Measurements from ENCODE around the gene CLIP1. TPM values are rescaled to one million over a fixed set of nuclear protein-coding genes. Genes with fewer than 3 reads are reported as not detected.
"Not testable (repeated sequence)": the region's sequence is repeated elsewhere in the genome, so short reads cannot be mapped to it uniquely, and the experiment has no call there.

CLIP1 gene
- total RNA-seq, 1 experiment from 2014 or later, result 28.4 TPM

DNA sequence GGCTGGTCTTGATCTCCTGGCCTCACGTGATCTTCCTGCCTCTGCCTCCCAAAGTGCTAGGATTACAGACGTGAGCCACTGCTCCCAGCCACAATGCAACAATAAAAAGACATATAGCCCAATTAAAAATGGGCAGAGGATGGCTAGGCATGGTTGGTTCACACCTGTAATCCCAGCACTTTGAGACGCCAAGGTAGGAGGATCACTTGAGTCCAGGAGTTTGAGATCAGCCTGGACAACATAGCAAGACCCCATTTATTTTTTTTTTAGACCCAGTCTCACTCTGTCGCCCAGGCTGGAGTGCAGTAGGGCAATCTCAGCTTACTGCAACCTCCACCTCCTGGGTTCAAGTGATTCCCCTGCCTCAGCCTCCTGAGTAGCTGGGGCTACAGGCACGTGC is 21.6 kb upstream of the CLIP1 start:
- in situ Hi-C loops (cut with HindIII; ENCODE audit: low pct_unique_long_range_greater_than_20kb, low sequenced_read_pairs); DNase-seq (ENCODE audit: low read depth): not testable (repeated sequence)

DNA sequence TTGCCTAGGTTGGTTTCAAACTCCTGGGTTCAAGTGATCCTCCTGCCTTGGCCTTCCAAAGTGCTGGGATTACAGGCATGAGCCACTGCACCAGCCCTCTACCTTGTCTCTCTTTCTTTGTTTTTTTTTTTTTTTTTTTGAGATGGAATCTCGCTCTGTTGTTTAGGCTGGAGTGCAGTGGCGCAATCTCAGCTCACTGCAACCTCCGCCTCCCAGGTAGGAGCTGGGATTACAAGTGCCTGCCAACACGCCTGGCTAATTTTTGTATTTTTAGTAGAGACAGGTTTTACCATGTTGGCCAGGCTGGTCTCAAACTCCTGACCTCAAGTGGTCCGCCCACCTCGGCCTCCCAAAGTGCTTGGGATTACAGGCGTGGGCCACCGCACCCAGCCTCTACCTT is 16.4 kb upstream of the CLIP1 start:
- in situ Hi-C loops (cut with HindIII; ENCODE audit: low pct_unique_long_range_greater_than_20kb, low sequenced_read_pairs); DNase-seq (ENCODE audit: low read depth): not testable (repeated sequence)

DNA sequence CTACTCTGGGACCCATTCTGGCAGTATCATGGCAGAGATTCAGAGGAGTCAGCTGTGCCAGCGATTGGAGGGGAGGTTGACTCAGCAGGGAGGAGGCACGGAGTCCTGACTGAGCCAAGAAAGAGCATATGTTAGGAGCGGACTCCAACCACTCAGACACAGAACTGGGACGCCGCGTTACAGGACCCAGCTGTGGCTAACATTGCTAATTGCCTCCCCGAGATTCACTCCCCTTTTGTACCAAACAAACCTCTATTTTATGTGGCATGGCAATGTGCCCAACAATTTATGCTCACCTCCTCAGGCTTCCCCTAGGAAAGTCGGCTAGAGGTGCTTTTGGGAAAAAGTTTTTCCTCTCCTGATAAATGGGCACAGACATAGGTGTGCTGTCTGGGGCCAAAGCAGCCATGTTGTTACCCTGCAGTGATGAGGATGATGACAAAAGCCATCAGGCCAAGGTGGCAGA is 15.2 kb upstream of the CLIP1 start:
- in situ Hi-C loops (cut with HindIII; ENCODE audit: low pct_unique_long_range_greater_than_20kb, low sequenced_read_pairs), result no loop called here
- DNase-seq (ENCODE audit: low read depth), result no peak

GRCh38 chr12:122435186-122435585 is 12.7 kb upstream of the CLIP1 start:
- in situ Hi-C loops (cut with HindIII; ENCODE audit: low pct_unique_long_range_greater_than_20kb, low sequenced_read_pairs), result no loop called here
- DNase-seq (ENCODE audit: low read depth), result no peak

DNA sequence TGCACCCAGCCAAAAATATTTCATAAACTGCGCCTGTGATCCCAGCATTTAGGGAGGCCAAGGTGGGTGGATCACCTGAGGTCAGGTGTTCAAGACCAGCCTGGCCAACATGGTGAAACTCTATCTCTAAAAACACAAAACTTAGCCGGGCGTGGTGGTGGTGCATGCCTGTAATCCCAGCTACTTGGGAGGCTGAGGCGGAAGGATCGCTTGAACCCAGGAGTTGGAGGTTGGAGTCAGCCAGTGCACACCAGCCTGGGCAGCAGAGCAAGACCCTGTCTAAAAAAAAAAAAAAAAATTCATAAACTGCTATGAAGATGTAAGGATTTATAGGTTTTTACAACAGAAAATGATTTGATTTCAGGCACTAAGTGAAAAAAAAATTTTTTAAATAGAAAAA is 6.6 kb upstream of the CLIP1 start:
- in situ Hi-C loops (cut with HindIII; ENCODE audit: low pct_unique_long_range_greater_than_20kb, low sequenced_read_pairs), result not testable (repeated sequence)

GRCh38 chr12:122427403-122427802 is 4.9 kb upstream of the CLIP1 start:
- in situ Hi-C loops (cut with HindIII; ENCODE audit: low pct_unique_long_range_greater_than_20kb, low sequenced_read_pairs), result no loop called here
- no peak for DNase-seq (ENCODE audit: low read depth)

More for the DNA sequence above, 6.6 kb upstream of the CLIP1 start:
- not testable (repeated sequence) for DNase-seq (ENCODE audit: low read depth)

- DNase-seq (ENCODE audit: low read depth), result peak; percentile 68
- in situ Hi-C loops (cut with HindIII; ENCODE audit: low pct_unique_long_range_greater_than_20kb, low sequenced_read_pairs), result no loop called here
These were observed 1.0 kb upstream of the CLIP1 start for GRCh38 chr12:122423258-122424165.

- peak; percentile 59 for DNase-seq (ENCODE audit: low read depth)
- in situ Hi-C loops (cut with HindIII; ENCODE audit: low pct_unique_long_range_greater_than_20kb, low sequenced_read_pairs), result no loop called here
These were observed 325 bp upstream of the CLIP1 start for GRCh38 chr12:122422730-122423257.

DNA sequence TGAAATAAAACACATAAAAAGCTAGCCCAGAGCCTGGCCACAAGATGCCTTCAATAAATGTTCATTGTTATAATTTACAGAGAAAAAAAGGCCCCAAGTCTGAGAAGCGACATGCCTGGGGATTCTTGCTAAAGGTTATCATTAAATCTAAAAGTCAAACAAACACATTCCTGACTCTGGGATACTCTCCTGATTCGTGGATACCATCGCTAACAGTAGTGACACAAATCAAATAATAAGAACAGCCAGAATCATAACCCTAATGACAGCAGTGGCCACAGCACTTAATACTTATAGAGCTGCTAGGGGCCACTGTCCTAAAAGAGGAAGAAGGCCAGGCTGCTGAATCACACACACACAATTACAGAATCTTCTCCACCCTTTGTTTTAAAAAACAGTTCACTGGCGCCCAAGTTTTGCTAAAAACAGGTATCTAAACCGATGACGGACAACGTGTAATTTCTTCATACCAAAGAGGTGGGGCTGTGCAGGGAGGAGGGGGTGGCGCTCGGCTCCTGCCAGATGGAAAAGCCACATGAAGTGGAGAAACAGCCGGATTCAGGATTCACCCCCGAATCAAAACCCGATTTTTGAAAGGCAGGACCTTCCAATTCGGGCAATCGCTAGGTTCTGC is 1.2 kb downstream of the CLIP1 start:
- in situ Hi-C loops (cut with HindIII; ENCODE audit: low pct_unique_long_range_greater_than_20kb, low sequenced_read_pairs), result no loop called here
- peak; percentile 75 for DNase-seq (ENCODE audit: low read depth)

- DNase-seq (ENCODE audit: low read depth), result no peak
- in situ Hi-C loops (cut with HindIII; ENCODE audit: low pct_unique_long_range_greater_than_20kb, low sequenced_read_pairs), result no loop called here
These were observed 1.9 kb downstream of the CLIP1 start for GRCh38 chr12:122420471-122421162.

- DNase-seq (ENCODE audit: low read depth); in situ Hi-C loops (cut with HindIII; ENCODE audit: low pct_unique_long_range_greater_than_20kb, low sequenced_read_pairs): not testable (repeated sequence)
These were observed 3.4 kb downstream of the CLIP1 start for GRCh38 chr12:122419094-122419493.

DNA sequence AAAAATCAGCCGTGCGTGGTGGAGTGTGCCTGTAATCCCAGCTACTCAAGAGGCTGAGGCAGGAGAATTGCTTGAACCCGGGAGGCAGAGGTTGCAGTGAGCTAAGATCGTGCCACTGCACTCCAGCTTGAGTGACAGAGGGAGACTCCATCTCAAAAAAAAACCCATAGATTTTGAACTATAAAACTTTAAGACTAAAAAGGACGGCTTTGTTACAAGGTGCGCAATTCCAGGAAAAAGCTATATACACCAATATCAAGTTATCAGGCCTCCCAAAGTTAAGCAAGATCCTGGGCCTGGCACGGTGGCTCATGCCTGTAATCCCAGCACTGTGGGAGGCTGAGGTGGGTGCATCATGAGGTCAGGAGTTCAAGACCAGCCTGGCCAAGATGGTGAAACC is 6.8 kb downstream of the CLIP1 start:
- in situ Hi-C loops (cut with HindIII; ENCODE audit: low pct_unique_long_range_greater_than_20kb, low sequenced_read_pairs); DNase-seq (ENCODE audit: low read depth): not testable (repeated sequence)

DNA sequence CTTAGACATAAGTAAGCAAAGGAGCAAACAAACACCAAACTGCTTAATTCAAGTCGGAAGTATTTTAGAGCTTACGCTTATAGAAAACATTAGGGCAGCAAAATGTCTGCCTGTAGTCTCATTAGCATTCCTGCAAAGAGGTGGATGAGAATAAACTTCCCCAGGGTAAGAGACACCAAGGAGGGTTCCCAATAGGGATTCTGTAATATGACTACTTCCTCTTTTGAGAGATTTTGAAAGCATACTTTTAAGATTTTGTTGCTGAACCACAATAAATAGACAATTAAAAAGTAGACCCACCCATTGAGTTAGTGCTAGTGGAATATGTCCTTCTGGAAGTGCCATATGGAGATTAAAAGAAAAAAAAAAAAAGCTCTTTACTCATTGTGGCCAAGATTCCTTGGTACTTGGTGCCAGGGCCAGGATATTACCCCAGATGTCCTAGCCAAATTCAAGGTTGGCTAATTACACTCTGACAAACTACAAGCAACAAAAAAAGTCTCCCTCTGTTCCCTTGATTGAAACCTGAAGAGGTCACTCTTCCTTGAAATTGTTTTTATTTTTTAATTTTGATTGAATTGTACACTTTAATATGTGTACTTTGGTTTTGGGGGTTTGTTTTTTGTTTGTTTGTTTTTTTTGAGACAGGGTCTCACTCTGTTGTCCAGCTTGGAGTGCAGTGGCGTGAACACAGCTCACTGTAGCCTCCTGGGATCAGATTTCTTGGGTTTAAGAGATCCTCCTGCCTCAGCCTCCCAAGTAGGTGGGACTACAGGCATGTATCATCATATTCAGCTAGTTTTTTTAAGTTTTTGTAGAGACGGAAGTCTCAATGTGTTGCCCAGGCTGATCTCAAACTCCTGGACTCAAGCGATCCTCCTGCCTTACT is 8.7 kb downstream of the CLIP1 start:
- in situ Hi-C loops (cut with HindIII; ENCODE audit: low pct_unique_long_range_greater_than_20kb, low sequenced_read_pairs), result no loop called here
- DNase-seq (ENCODE audit: low read depth), result no peak

DNA sequence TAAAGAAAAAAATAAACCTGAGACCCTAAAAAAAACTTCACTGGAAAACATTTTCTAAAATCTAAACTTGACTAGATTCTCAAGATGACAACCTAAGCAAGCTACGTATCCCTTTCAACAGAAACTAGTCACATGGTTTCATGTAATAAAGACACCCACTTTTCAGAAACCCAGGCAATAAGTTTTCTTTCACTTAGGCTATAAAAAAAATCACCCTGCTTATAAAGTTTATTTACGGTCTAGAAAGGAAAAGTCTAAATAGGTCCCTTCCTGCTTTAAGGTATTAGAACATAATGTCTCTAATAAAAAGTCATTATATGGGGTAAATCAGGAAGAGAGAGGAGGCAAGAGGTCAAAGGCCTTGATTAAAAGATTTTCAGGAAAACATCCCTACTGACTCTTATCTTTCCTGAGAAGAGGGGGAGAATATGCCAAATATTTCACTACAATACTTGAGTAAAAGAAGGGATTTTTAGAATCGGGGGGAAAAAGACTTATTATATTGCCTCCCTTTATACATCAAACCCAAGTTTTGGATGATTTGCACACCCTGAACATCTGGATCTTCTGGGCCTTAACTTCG is 9.5 kb downstream of the CLIP1 start:
- in situ Hi-C loops (cut with HindIII; ENCODE audit: low pct_unique_long_range_greater_than_20kb, low sequenced_read_pairs), result no loop called here
- no peak for DNase-seq (ENCODE audit: low read depth)

- in situ Hi-C loops (cut with HindIII; ENCODE audit: low pct_unique_long_range_greater_than_20kb, low sequenced_read_pairs), result no loop called here
These were observed 10.9 kb downstream of the CLIP1 start for GRCh38 chr12:122411537-122411936.

GRCh38 chr12:122407208-122407607 is 15.3 kb downstream of the CLIP1 start:
- in situ Hi-C loops (cut with HindIII; ENCODE audit: low pct_unique_long_range_greater_than_20kb, low sequenced_read_pairs), result no loop called here
- no peak for DNase-seq (ENCODE audit: low read depth)

More at GRCh38 chr12:122411537-122411936, 10.9 kb downstream of the CLIP1 start:
- DNase-seq (ENCODE audit: low read depth), result no peak

- peak; percentile 45 for DNase-seq (ENCODE audit: low read depth)
- in situ Hi-C loops (cut with HindIII; ENCODE audit: low pct_unique_long_range_greater_than_20kb, low sequenced_read_pairs), result no loop called here
These were observed 15.7 kb downstream of the CLIP1 start for GRCh38 chr12:122406701-122407164.
